Stomach (tissue), 9 donors: ENCODE data around the gene CHI3L1. TPM values are rescaled to one million over a fixed set of nuclear protein-coding genes. Genes with fewer than 3 reads are reported as not detected.

Experiments used
- DNase-seq, 2 donors: peaks; one replicate each; pipeline versions ENCODE4 v3.0.0 to v3.0.0-alpha.2; 2013 to 2019
- H3K27ac ChIP-seq, 5 donors: fragments of 200-600 bp in 4 of 5; sonication (generic) in 4 of 5; one replicate each; pipeline ENCODE4 v1.5.1; 2013 to 2019; ENCODE audit warnings: mild to moderate bottlenecking in 1 of 5, moderate library complexity in 1 of 5
- H3K27me3 ChIP-seq, 3 donors: fragments of 200-600 bp; sonication (generic); one replicate each; pipeline ENCODE4 v1.5.1; 2017 to 2019; ENCODE audit warnings: mixed run types in 1 of 3
- H3K36me3 ChIP-seq, 4 donors: fragments of 200-600 bp; sonication (generic); 1 replicate in 3 of 4; 2 replicates in 1 of 4; pipeline ENCODE4 v1.5.1; 2016 to 2019
- H3K4me1 ChIP-seq, 4 donors: fragments of 200-600 bp; sonication (generic); one replicate each; pipeline ENCODE4 v1.5.1; 2016 to 2019
- H3K4me3 ChIP-seq, 4 donors: fragments of 200-600 bp; sonication (generic) in 3 of 4; one replicate each; pipeline ENCODE4 v1.5.1; 2016 to 2019; ENCODE audit warnings: mild to moderate bottlenecking in 1 of 4
- H3K9me3 ChIP-seq, 4 donors: fragments of 200-600 bp; sonication (generic); one replicate each; pipeline ENCODE4 v1.5.1; 2016 to 2019
- CTCF ChIP-seq, 7 experiments: fragments of 450-650 bp in 4 of 7; fragments of 200-600 bp in 3 of 7; sonication (generic) in 3 of 7; IDR thresholded peaks; one replicate each; pipeline ENCODE4 v1.5.1; 2016 to 2019; ENCODE audit warnings: antibody characterized with exemption in 7 of 7, control low read depth in 2 of 7, mild to moderate bottlenecking in 1 of 7
- EP300 ChIP-seq: sonication (generic); formaldehyde crosslinking; IDR thresholded peaks from one replicate; pipeline ENCODE4 v1.6.1; 2017; ENCODE audit warnings: antibody characterized with exemption
- POLR2A ChIP-seq, 4 donors: fragments of 450-650 bp; IDR thresholded peaks; one replicate each; pipeline ENCODE4 v1.6.1; 2016; ENCODE audit warnings: antibody characterized with exemption in 4 of 4, control low read depth in 2 of 4, mild to moderate bottlenecking in 1 of 4, moderate library complexity in 1 of 4
- POLR2AphosphoS5 ChIP-seq, 3 donors: sonication (generic); formaldehyde crosslinking; IDR thresholded peaks; one replicate each; pipeline ENCODE4 v1.6.1; 2016; ENCODE audit warnings: antibody characterized with exemption in 3 of 3
- WGBS, 5 donors: extraction: QIAGEN DNeasy Blood & Tissue Kit in 3 of 5; methylation state at CpG; one replicate each; pipeline versions ENCODE4 v1.1.5 to v1.1.7; 2013 to 2018; 5-methylcytosine and 5-hydroxymethylcytosine counted together
- intact Hi-C: fragments of 100-400 bp; cut with DNase I; formaldehyde crosslinking; loops from one replicate; pipeline ENCODE4 v1.15.1; 2023; ENCODE audit warnings: low total_unique reads
- polyA plus RNA-seq, 3 donors: library from polyadenylated mRNA; stranded (reverse); fragments of 200-250 nt; gene quantifications; one replicate each; pipeline ENCODE4 v1.2.3, GENCODE V29; 2013
- total RNA-seq, 5 donors: library from RNA; depleted of rRNA; stranded (reverse); fragments of >200 nt; gene quantifications; one replicate each; pipeline versions ENCODE4 v1.1.0 to v1.2.3, GENCODE V29; 2014 to 2016
- donor health status: healthy with polysubstance abuse.
- donor health status: Bipolar disorder and iron deficiency.
- donor health status: healthy.

Gene CHI3L1
- total and polyA plus RNA-seq, 8 donors = 1.1 to 28.1 (median 3.9) TPM; not detected in 3

GRCh38 chr1:203147376-203147775 is 39.1 kb downstream of the CHI3L1 start:
- TF ChIP-seq POLR2AphosphoS5 (IDR thresholded peaks at IDR 0.05) (no peak), POLR2A (IDR thresholded peaks at IDR 0.05) (no peak), CTCF (IDR thresholded peaks at IDR 0.05) (no peak), EP300 (no peak)
- H3K36me3 ChIP-seq = no peaks in the 10 kb centered on the region
- H3K9me3 ChIP-seq = no peaks in the 10 kb centered on the region
- WGBS, 5 donors = 88 to 94% (median 88%) methylated on average over 5 of the region's 5 CpGs
- intact Hi-C loops = no loop called here
- DNase-seq = no peak
- no peaks in the 10 kb centered on the region for H3K27me3 ChIP-seq
- no peaks in the 10 kb centered on the region for H3K4me1 ChIP-seq
- no peak overlapping the region for H3K27ac ChIP-seq
- H3K4me3 ChIP-seq = no peak overlapping the region

- intact Hi-C loops = no loop called here
- no peaks in the 10 kb centered on the region for H3K36me3 ChIP-seq
- no peak for DNase-seq
- WGBS, 5 donors = 78 to 90% (median 87%) methylated on average over 7 of the region's 7 CpGs
- H3K27me3 ChIP-seq = no peaks in the 10 kb centered on the region
- no peaks in the 10 kb centered on the region for H3K4me1 ChIP-seq
- H3K27ac ChIP-seq = no peak overlapping the region
- no peak overlapping the region for H3K4me3 ChIP-seq
- H3K9me3 ChIP-seq = no peaks in the 10 kb centered on the region
- TF ChIP-seq EP300 (no peak), POLR2A (IDR thresholded peaks at IDR 0.05) (no peak), POLR2AphosphoS5 (IDR thresholded peaks at IDR 0.05) (no peak), CTCF (IDR thresholded peaks at IDR 0.05) (no peak)
Measured at GRCh38 chr1:203146537-203146936, 40.0 kb downstream of the CHI3L1 start.

- 82 to 100% (median 92%) methylated on average over 2 of the region's 2 CpGs for WGBS, 5 donors
- no peak overlapping the region for H3K27ac ChIP-seq
Measured at GRCh38 chr1:203146042-203146369, 40.5 kb downstream of the CHI3L1 start.

GRCh38 chr1:203145321-203146041 is 41.0 kb downstream of the CHI3L1 start:
- Histone ChIP-seq H3K4me3 (no peak overlapping the region), H3K9me3 (no peaks in the 10 kb centered on the region), H3K4me1 (no peaks in the 10 kb centered on the region), H3K36me3 (no peaks in the 10 kb centered on the region), H3K27me3 (no peaks in the 10 kb centered on the region), H3K27ac (no peak overlapping the region)
- intact Hi-C loops = no loop called here
- DNase-seq = no peak
- no peak for TF ChIP-seq EP300
- TF ChIP-seq POLR2AphosphoS5 (IDR thresholded peaks at IDR 0.05) = no peak
- TF ChIP-seq POLR2A (IDR thresholded peaks at IDR 0.05) = no peak
- TF ChIP-seq CTCF (IDR thresholded peaks at IDR 0.05) = no peak
- WGBS, 5 donors = 85 to 92% (median 90%) methylated on average over 11 to 13 of the region's 13 CpGs

More at GRCh38 chr1:203146042-203146369, 40.5 kb downstream of the CHI3L1 start:
- no peak for DNase-seq
- TF ChIP-seq EP300 (no peak), CTCF (IDR thresholded peaks at IDR 0.05) (no peak), POLR2AphosphoS5 (IDR thresholded peaks at IDR 0.05) (no peak), POLR2A (IDR thresholded peaks at IDR 0.05) (no peak)
- intact Hi-C loops = no loop called here
- H3K27me3 ChIP-seq = no peaks in the 10 kb centered on the region
- no peaks in the 10 kb centered on the region for H3K36me3 ChIP-seq
- H3K4me1 ChIP-seq = no peaks in the 10 kb centered on the region
- H3K4me3 ChIP-seq = no peak overlapping the region
- H3K9me3 ChIP-seq = no peaks in the 10 kb centered on the region
